Astrocyte of the spinal cord (primary cell): ENCODE results near the gene MXRA5.

Experiments
- DNase-seq: peaks from one replicate; pipeline ENCODE4 v3.0.0; 2011; ENCODE audit warnings: low read depth, low spot score
- H3K4me3 ChIP-seq: 2 replicates; pipeline ENCODE4 v1.5.1; 2011; ENCODE audit warnings: low read depth, mild to moderate bottlenecking, low read length, moderate library complexity
- in situ Hi-C: cut with HindIII; loops from 2 replicates; pipeline ENCODE4 v1.10.0; 2017; ENCODE audit warnings: low sequenced_read_pairs
- TF ChIP-seq, protein P1 (sequence below): IDR thresholded peaks from 2 replicates; pipeline ENCODE4 v1.5.1; 2012; ENCODE audit warnings: low read depth, mild to moderate bottlenecking, low read length, inconsistent platforms

MXRA5 gene

DNA sequence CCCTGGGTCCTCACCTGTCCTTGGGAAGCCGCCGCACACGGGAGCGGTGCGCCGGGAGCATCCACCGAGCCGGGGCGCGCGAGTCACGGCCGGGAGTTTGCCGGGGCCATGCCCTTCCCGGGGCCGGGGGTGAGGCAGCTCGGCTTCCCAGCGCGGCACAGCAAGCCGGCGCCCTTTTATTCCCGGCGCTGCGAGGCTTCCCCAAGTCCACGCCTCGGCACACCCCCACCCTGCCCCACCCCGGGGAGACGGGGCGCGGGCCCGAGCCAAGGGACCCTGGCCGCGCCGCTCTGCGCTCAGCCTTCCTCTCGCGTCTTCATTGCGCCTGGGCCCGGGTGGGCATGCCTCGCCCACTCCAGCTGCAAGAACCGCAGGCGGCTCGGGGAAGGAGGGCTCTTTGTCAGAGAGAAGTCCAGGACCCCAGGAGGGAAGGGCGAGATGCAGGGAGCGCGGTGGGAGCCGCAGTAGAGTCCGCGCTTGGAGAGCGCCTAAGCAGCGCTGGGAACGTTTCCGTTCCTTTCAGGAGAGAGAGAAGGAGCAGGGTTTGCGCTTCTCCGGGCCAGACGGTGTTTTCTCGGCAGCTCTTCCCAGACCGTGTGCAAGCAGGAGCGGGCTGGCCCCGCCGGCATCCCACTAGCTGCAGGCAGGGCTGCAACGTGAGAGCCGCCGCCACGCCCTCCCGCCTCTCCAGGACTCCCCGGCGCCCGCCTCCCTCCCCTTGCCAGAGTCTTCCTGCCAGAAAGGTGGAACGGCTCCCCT is at the start of gene MXRA5:
Gene MXRA5 (minus strand): TSS at position 152 of the 759 bp plus-strand sequence. CDS start 2,819 bp downstream, outside the sequence.
- H3K4me3 ChIP-seq: peak within 1 kb of the TSS; percentile 59
- TF ChIP-seq, protein P1, sequence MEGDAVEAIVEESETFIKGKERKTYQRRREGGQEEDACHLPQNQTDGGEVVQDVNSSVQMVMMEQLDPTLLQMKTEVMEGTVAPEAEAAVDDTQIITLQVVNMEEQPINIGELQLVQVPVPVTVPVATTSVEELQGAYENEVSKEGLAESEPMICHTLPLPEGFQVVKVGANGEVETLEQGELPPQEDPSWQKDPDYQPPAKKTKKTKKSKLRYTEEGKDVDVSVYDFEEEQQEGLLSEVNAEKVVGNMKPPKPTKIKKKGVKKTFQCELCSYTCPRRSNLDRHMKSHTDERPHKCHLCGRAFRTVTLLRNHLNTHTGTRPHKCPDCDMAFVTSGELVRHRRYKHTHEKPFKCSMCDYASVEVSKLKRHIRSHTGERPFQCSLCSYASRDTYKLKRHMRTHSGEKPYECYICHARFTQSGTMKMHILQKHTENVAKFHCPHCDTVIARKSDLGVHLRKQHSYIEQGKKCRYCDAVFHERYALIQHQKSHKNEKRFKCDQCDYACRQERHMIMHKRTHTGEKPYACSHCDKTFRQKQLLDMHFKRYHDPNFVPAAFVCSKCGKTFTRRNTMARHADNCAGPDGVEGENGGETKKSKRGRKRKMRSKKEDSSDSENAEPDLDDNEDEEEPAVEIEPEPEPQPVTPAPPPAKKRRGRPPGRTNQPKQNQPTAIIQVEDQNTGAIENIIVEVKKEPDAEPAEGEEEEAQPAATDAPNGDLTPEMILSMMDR: no peak
- peak; percentile 61 for DNase-seq
- in situ Hi-C loops: no loop called here

DNA sequence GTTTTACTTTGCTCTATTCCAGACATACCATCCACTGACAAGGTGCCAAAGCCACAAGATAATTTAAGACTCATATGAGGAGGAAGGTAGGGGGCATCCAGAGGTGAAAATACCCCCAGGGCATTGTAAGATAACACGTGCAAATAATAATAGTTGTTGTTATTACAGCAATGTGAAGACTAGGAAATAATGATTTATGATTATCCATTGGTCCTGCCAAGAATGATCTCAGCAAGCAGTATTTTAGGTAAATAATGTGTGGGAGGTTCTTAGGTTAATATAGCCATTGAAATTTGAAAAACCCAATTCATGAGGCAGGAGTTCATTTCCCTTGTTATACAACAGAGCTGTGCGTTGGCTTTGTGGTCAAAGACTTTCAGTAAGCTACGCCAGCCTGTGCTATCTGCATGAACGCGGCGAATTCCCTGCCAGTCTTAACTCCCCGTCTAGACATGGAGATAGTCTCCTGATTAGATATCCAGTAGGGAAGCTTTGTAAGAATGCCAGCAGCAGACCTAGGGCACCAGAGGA is 47.2 kb upstream of the MXRA5 start:
- in situ Hi-C loops: no loop called here
- no peak overlapping the region for H3K4me3 ChIP-seq
- TF ChIP-seq, protein P1: no peak
- peak; percentile 40 for DNase-seq

DNA sequence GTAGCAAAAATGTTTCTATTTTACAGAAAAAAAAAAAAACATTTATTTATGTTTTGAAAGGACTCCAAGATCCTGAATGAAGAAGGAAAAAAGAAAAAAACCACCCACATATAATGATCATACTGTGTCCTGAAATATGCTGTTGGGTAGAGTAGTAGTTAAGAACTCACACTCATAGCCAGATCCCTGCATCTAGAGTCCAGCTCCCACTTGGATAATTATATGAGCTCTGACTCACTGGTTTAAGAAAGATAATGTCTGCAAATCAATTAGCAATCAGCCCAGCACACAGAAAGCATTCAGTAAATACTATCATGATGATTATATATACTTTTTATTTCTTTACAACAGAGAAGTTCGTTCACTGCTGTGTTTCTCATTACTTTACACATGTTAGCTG is 46.7 kb upstream of the MXRA5 start:
- DNase-seq: no peak
- in situ Hi-C loops: no loop called here
- no peak overlapping the region for H3K4me3 ChIP-seq
- TF ChIP-seq, protein P1: no peak

GRCh38 chrX:3388457-3388856 is 42.0 kb upstream of the MXRA5 start:
- TF ChIP-seq, protein P1: no peak
- H3K4me3 ChIP-seq: no peak overlapping the region
- no peak for DNase-seq
- in situ Hi-C loops: no loop called here

GRCh38 chrX:3384327-3384726 is 37.9 kb upstream of the MXRA5 start:
- TF ChIP-seq, protein P1: no peak
- no peak overlapping the region for H3K4me3 ChIP-seq
- in situ Hi-C loops: no loop called here
- DNase-seq: peak; percentile 9

- in situ Hi-C loops: no loop called here
- H3K4me3 ChIP-seq: no peak overlapping the region
- no peak for DNase-seq
- TF ChIP-seq, protein P1: no peak
Measured at GRCh38 chrX:3380603-3381002, 34.2 kb upstream of the MXRA5 start.
